WTC11 (cell line): ENCODE data around the gene ARHGEF17. TPM values are rescaled to one million over a fixed set of nuclear protein-coding genes. Genes with fewer than 3 reads are reported as not detected.

ENCODE experiments used
- ATAC-seq: fragments of 200-7000 bp; cut with Tn5 transposase; 2 replicates; pipeline ENCODE4 v1.10.0; 2021; ENCODE audit warnings: mild to moderate bottlenecking, moderate library complexity
- CTCF ChIA-PET: fragments of 300-600 bp; sonication (Branson Sonifier 250); formaldehyde crosslinking; loops from one replicate; lab custom pipeline; 2021; ENCODE audit warnings: antibody characterized with exemption; lab: Charles Lee
- POLR2A ChIA-PET: fragments of 350-600 bp; sonication (Branson Sonifier 250); formaldehyde crosslinking; loops from one replicate; lab custom pipeline; 2021; ENCODE audit warnings: antibody characterized with exemption; lab: Charles Lee
- DNase-seq: peaks from one replicate; pipeline ENCODE4 v3.0.0; 2021; ENCODE audit warnings: low spot score
- H3K27ac Mint-ChIP-seq: 2 replicates; pipeline ENCODE4 v1.8.0; 2021; ENCODE audit warnings: mixed read lengths
- H3K27me3 Mint-ChIP-seq: 2 replicates; pipeline ENCODE4 v1.8.0; 2021; ENCODE audit warnings: low read depth, mild to moderate bottlenecking, moderate library complexity, mixed read lengths
- H3K36me3 Mint-ChIP-seq: 2 replicates; pipeline ENCODE4 v1.8.0; 2021; ENCODE audit warnings: mixed read lengths
- H3K4me1 Mint-ChIP-seq: 2 replicates; pipeline ENCODE4 v1.8.0; 2022; ENCODE audit warnings: mixed read lengths
- H3K4me3 Mint-ChIP-seq: 2 replicates; pipeline ENCODE4 v1.8.0; 2021; ENCODE audit warnings: mild to moderate bottlenecking, moderate library complexity, mixed read lengths
- H3K9me3 Mint-ChIP-seq: 2 replicates; pipeline ENCODE4 v1.8.0; 2021; ENCODE audit warnings: mixed read lengths
- CREB1 ChIP-seq: sonication (generic); formaldehyde crosslinking; IDR thresholded peaks from 2 replicates; pipeline ENCODE4 v1.8.0; 2023; ENCODE audit warnings: mild to moderate bottlenecking, missing genetic modification reagents
- ELF4 ChIP-seq: sonication (generic); formaldehyde crosslinking; IDR thresholded peaks from 2 replicates; pipeline ENCODE4 v1.8.1; 2022; ENCODE audit warnings: low read depth, mild to moderate bottlenecking, moderate library complexity, missing genetic modification reagents
- ETV6 ChIP-seq: sonication (generic); formaldehyde crosslinking; IDR thresholded peaks from 2 replicates; pipeline ENCODE4 v1.8.1; 2022; ENCODE audit warnings: mild to moderate bottlenecking, missing genetic modification reagents
- GABPB1 ChIP-seq: sonication (generic); formaldehyde crosslinking; IDR thresholded peaks from 2 replicates; pipeline ENCODE4 v1.8.1; 2023; ENCODE audit warnings: mild to moderate bottlenecking, missing genetic modification reagents
- JAZF1 ChIP-seq: fragments of 250-450 bp; sonication (Bioruptor Pico); IDR thresholded peaks from 2 replicates; pipeline ENCODE4 v1.9.0; 2021; ENCODE audit warnings: moderate library complexity, mild to moderate bottlenecking, inconsistent platforms
- NFATC4 ChIP-seq: fragments of 250-450 bp; sonication (Bioruptor Pico); IDR thresholded peaks from 2 replicates; pipeline ENCODE4 v1.9.0; 2021; ENCODE audit warnings: mild to moderate bottlenecking
- NFE2L1 ChIP-seq: sonication (generic); formaldehyde crosslinking; IDR thresholded peaks from 2 replicates; pipeline ENCODE4 v1.8.1; 2023; ENCODE audit warnings: missing genetic modification reagents
- NFYB ChIP-seq: sonication (generic); formaldehyde crosslinking; conservative IDR thresholded peaks from 2 replicates; pipeline ENCODE4 v1.8.0; 2022; ENCODE audit warnings: low read depth, missing genetic modification reagents
- NR2C2 ChIP-seq: sonication (generic); formaldehyde crosslinking; IDR thresholded peaks from 2 replicates; pipeline ENCODE4 v1.8.0; 2022; ENCODE audit warnings: mild to moderate bottlenecking, missing genetic modification reagents
- OVOL2 ChIP-seq: fragments of 250-450 bp; sonication (Bioruptor Pico); IDR thresholded peaks from 2 replicates; pipeline ENCODE4 v1.9.0; 2021; ENCODE audit warnings: mild to moderate bottlenecking, borderline replicate concordance
- RORB ChIP-seq: fragments of 250-450 bp; sonication (Bioruptor Pico); IDR thresholded peaks from 2 replicates; pipeline ENCODE4 v1.9.0; 2021; ENCODE audit warnings: mild to moderate bottlenecking
- TEAD4 ChIP-seq: sonication (generic); formaldehyde crosslinking; IDR thresholded peaks from 2 replicates; pipeline ENCODE4 v1.8.0; 2022; ENCODE audit warnings: mild to moderate bottlenecking, missing genetic modification reagents
- TP53 ChIP-seq: sonication (generic); formaldehyde crosslinking; IDR thresholded peaks from 2 replicates; pipeline ENCODE4 v1.8.1; 2023; ENCODE audit warnings: mild to moderate bottlenecking, missing genetic modification reagents
- ZNF138 ChIP-seq: sonication (generic); formaldehyde crosslinking; conservative IDR thresholded peaks from 2 replicates; pipeline ENCODE4 v1.8.1; 2022; ENCODE audit warnings: mild to moderate bottlenecking, moderate library complexity, missing genetic modification reagents
- ZNF416 ChIP-seq: fragments of 250-450 bp; sonication (Bioruptor Pico); IDR thresholded peaks from 2 replicates; pipeline ENCODE4 v1.9.0; 2021; ENCODE audit warnings: mild to moderate bottlenecking, inconsistent platforms
- ZNF671 ChIP-seq: fragments of 250-450 bp; sonication (Bioruptor Pico); IDR thresholded peaks from 2 replicates; pipeline ENCODE4 v1.8.0; 2021; ENCODE audit warnings: mild to moderate bottlenecking
- total RNA-seq: library from RNA; stranded (reverse); gene quantifications from 3 replicates; pipeline ENCODE4 v1.2.3, GENCODE V29; 2021
- TF ChIP-seq, protein P1 (sequence below): sonication (generic); formaldehyde crosslinking; IDR thresholded peaks from 2 replicates; pipeline ENCODE4 v1.8.1; 2023; ENCODE audit warnings: mild to moderate bottlenecking, missing genetic modification reagents
- TF ChIP-seq, protein P2 (sequence below): sonication (generic); formaldehyde crosslinking; IDR thresholded peaks from 2 replicates; pipeline ENCODE4 v1.8.1; 2023; ENCODE audit warnings: mild to moderate bottlenecking, moderate library complexity, missing genetic modification reagents
- TF ChIP-seq, protein P3 (sequence below): fragments of 250-450 bp; sonication (Bioruptor Pico); IDR thresholded peaks from 2 replicates; pipeline ENCODE4 v2.1.2; 2022; ENCODE audit warnings: mild to moderate bottlenecking, moderate library complexity
- TF ChIP-seq, protein P4 (sequence below): fragments of 200-600 bp; IDR thresholded peaks from 2 replicates; pipeline ENCODE4 v1.8.0; 2022; ENCODE audit warnings: antibody characterized with exemption

ARHGEF17 gene
- total RNA-seq, 1 experiment from 2014 or later: 18.2 TPM

DNA sequence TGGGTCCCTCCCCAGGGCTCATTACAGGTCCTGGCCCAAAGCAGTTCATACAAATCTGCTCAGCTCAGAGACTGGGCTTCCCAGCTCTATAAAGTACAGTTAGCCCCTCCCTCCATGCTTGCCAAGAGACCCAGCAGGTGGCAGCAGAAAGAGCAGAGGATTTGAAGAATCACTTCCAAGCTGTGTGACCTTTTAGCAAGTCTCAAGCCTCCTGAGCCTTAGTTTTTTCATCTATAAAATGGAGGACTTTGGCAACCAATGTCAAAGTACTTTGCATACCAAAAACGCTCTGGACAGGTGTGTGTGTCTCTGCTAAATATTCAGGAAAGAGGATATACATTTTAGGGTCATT, 94.7 kb downstream of the ARHGEF17 start:
- Mint-ChIP-seq H3K9me3 (no peaks in the 10 kb centered on the region), H3K27me3 (no peaks in the 10 kb centered on the region), H3K36me3 (peaks cover 3% of the 10 kb centered on the region; the same call in 1 of the 2 replicates), H3K4me1 (peaks cover 6% of the 10 kb centered on the region), H3K27ac (no peak overlapping the region), H3K4me3 (no peak overlapping the region)
- ChIA-PET CTCF (interaction anchor here (1.0 to 6.8 kb wide), 10 partner anchors 10 to 258 kb away, joined by 3 to 54 read pairs (median 11); no protein-coding TSS in a partner anchor), POLR2A (no interaction called here)
- ATAC-seq: no peak
- DNase-seq: no peak
- TF ChIP-seq RORB (no peak), NFATC4 (CRISPR knock-in tag) (no peak), ZNF671 (CRISPR knock-in tag) (no peak), NFYB (CRISPR knock-in tag) (no peak), NR2C2 (CRISPR knock-in tag) (no peak), JAZF1 (no peak), TP53 (CRISPR knock-in tag) (no peak), CREB1 (CRISPR knock-in tag) (no peak), ZNF416 (CRISPR knock-in tag) (no peak), TEAD4 (no peak), NFE2L1 (CRISPR knock-in tag) (no peak), ELF4 (CRISPR knock-in tag) (no peak), ETV6 (CRISPR knock-in tag) (no peak), ZNF138 (CRISPR knock-in tag) (no peak), GABPB1 (CRISPR knock-in tag) (no peak)
- TF ChIP-seq, protein P1, sequence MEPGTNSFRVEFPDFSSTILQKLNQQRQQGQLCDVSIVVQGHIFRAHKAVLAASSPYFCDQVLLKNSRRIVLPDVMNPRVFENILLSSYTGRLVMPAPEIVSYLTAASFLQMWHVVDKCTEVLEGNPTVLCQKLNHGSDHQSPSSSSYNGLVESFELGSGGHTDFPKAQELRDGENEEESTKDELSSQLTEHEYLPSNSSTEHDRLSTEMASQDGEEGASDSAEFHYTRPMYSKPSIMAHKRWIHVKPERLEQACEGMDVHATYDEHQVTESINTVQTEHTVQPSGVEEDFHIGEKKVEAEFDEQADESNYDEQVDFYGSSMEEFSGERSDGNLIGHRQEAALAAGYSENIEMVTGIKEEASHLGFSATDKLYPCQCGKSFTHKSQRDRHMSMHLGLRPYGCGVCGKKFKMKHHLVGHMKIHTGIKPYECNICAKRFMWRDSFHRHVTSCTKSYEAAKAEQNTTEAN: no peak
- TF ChIP-seq, protein P2, sequence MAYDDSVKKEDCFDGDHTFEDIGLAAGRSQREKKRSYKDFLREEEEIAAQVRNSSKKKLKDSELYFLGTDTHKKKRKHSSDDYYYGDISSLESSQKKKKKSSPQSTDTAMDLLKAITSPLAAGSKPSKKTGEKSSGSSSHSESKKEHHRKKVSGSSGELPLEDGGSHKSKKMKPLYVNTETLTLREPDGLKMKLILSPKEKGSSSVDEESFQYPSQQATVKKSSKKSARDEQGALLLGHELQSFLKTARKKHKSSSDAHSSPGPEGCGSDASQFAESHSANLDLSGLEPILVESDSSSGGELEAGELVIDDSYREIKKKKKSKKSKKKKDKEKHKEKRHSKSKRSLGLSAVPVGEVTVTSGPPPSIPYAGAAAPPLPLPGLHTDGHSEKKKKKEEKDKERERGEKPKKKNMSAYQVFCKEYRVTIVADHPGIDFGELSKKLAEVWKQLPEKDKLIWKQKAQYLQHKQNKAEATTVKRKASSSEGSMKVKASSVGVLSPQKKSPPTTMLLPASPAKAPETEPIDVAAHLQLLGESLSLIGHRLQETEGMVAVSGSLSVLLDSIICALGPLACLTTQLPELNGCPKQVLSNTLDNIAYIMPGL (CRISPR knock-in tag): no peak
- TF ChIP-seq, protein P3, sequence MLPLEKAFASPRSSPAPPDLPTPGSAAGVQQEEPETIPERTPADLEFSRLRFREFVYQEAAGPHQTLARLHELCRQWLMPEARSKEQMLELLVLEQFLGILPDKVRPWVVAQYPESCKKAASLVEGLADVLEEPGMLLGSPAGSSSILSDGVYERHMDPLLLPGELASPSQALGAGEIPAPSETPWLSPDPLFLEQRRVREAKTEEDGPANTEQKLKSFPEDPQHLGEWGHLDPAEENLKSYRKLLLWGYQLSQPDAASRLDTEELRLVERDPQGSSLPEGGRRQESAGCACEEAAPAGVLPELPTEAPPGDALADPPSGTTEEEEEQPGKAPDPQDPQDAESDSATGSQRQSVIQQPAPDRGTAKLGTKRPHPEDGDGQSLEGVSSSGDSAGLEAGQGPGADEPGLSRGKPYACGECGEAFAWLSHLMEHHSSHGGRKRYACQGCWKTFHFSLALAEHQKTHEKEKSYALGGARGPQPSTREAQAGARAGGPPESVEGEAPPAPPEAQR: no peak

DNA sequence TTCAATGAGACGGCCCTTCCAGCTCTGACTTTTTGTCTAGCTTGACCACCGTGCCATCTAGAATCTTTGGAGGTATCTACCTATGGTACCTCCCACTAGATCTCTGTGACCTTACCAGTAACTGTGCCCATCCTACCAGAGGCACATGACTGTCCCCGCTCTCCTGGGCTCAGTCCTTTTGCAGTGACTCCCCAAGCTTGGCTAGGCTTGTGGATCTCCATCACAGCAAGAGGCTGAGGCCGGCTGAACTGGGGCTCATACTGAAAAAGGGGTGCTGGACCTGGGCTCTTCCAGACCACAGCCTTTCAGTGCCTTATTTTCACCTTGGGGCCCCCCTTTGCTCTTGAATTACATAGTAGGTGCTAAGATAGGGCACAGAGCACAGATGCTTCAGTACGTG, 95.5 kb downstream of the ARHGEF17 start:
- Mint-ChIP-seq H3K9me3 (no peaks in the 10 kb centered on the region), H3K36me3 (peaks cover 5% of the 10 kb centered on the region; the same call in 1 of the 2 replicates), H3K27ac (no peak overlapping the region), H3K4me1 (peaks cover 6% of the 10 kb centered on the region), H3K4me3 (no peak overlapping the region)
- no peak for ATAC-seq
- POLR2A ChIA-PET: no interaction called here
- TF ChIP-seq, protein P4, sequence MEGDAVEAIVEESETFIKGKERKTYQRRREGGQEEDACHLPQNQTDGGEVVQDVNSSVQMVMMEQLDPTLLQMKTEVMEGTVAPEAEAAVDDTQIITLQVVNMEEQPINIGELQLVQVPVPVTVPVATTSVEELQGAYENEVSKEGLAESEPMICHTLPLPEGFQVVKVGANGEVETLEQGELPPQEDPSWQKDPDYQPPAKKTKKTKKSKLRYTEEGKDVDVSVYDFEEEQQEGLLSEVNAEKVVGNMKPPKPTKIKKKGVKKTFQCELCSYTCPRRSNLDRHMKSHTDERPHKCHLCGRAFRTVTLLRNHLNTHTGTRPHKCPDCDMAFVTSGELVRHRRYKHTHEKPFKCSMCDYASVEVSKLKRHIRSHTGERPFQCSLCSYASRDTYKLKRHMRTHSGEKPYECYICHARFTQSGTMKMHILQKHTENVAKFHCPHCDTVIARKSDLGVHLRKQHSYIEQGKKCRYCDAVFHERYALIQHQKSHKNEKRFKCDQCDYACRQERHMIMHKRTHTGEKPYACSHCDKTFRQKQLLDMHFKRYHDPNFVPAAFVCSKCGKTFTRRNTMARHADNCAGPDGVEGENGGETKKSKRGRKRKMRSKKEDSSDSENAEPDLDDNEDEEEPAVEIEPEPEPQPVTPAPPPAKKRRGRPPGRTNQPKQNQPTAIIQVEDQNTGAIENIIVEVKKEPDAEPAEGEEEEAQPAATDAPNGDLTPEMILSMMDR: 0 out of 2 replicates have a peak, but pooled peaks have one; percentile 1
- no peak for TF ChIP-seq OVOL2 (CRISPR knock-in tag)
- TF ChIP-seq, all 79 proteins: peak for 1
- H3K27me3 Mint-ChIP-seq: no peaks in the 10 kb centered on the region
- DNase-seq: no peak
- CTCF ChIA-PET: interaction anchor here (1.1 to 6.8 kb wide), 8 partner anchors 10 to 258 kb away, joined by 3 to 54 read pairs (median 11); no protein-coding TSS in a partner anchor
